Breast epithelium (tissue), 4 donors: ENCODE results near the gene NUB1. TPM values are rescaled to one million over a fixed set of nuclear protein-coding genes. Genes with fewer than 3 reads are reported as not detected.

Experiments used
- DNase-seq, 2 donors: peaks; one replicate each; pipeline ENCODE4 v3.0.0-alpha.2; 2019; ENCODE audit warnings: low spot score in 2 of 2
- H3K27ac ChIP-seq, 2 donors: fragments of 200-600 bp; sonication (generic) in 1 of 2; one replicate each; pipeline ENCODE4 v1.5.1; 2016 to 2019; ENCODE audit warnings: mild to moderate bottlenecking in 1 of 2
- H3K27me3 ChIP-seq, 2 donors: fragments of 200-600 bp; sonication (generic) in 1 of 2; one replicate each; pipeline versions ENCODE4 v1.5.1 to v1.6.0; 2017 to 2019; ENCODE audit warnings: control low read depth in 1 of 2, mild to moderate bottlenecking in 1 of 2
- H3K36me3 ChIP-seq: fragments of 200-600 bp; one replicate; pipeline ENCODE4 v1.5.1; 2019
- H3K4me1 ChIP-seq, 2 donors: fragments of 200-600 bp; sonication (generic); one replicate each; pipeline ENCODE4 v1.5.1; 2016 to 2019; ENCODE audit warnings: control low read depth in 1 of 2
- H3K4me3 ChIP-seq, 3 donors: fragments of 200-600 bp; sonication (generic); 1 replicate in 2 of 3; 2 replicates in 1 of 3; pipeline ENCODE4 v1.5.1; 2016 to 2019; ENCODE audit warnings: mild to moderate bottlenecking in 3 of 3, moderate library complexity in 2 of 3
- H3K9me3 ChIP-seq, 2 donors: fragments of 200-600 bp; sonication (generic) in 1 of 2; one replicate each; pipeline ENCODE4 v1.5.1; 2016 to 2019; ENCODE audit warnings: control low read depth in 1 of 2
- CTCF ChIP-seq, 3 donors: fragments of 450-650 bp; IDR thresholded peaks; one replicate each; pipeline ENCODE4 v1.5.1; 2016 to 2017; ENCODE audit warnings: antibody characterized with exemption in 3 of 3, mild to moderate bottlenecking in 3 of 3, moderate library complexity in 3 of 3
- POLR2A ChIP-seq: fragments of 450-650 bp; IDR thresholded peaks from one replicate; pipeline ENCODE4 v1.6.1; 2016; ENCODE audit warnings: antibody characterized with exemption, mild to moderate bottlenecking, moderate library complexity
- POLR2AphosphoS5 ChIP-seq, 3 donors: sonication (generic); formaldehyde crosslinking; IDR thresholded peaks; one replicate each; pipeline ENCODE4 v1.6.1; 2017; ENCODE audit warnings: antibody characterized with exemption in 3 of 3
- intact Hi-C: fragments of 100-400 bp; cut with DNase I; formaldehyde crosslinking; loops from one replicate; pipeline ENCODE4 v1.15.1; 2023; ENCODE audit warnings: low total_unique reads
- total RNA-seq, 3 donors: library from RNA; depleted of rRNA; stranded (reverse); fragments of >200 nt; gene quantifications; one replicate each; pipeline ENCODE4 v1.1.0, GENCODE V29; 2016

The NUB1 gene
- total RNA-seq, 3 donors from 2014 or later, result 61.9 to 71.7 (median 62.7) TPM

GRCh38 chr7:151425670-151426440 is 84.2 kb downstream of the NUB1 start:
- no peak for DNase-seq
- H3K4me1 ChIP-seq, result peaks cover 24 to 25% of the 10 kb centered on the region in 2 donors
- H3K9me3 ChIP-seq, result no peaks in the 10 kb centered on the region
- TF ChIP-seq POLR2A (no peak), POLR2AphosphoS5 (IDR thresholded peaks at IDR 0.05) (peak in 1 of 3 donors; percentile 33)
- H3K4me3 ChIP-seq, result peak overlapping the region in 1 of 3 donors; percentile 40
- H3K36me3 ChIP-seq, result no peaks in the 10 kb centered on the region
- H3K27me3 ChIP-seq, result no peaks in the 10 kb centered on the region
- peak overlapping the region; percentile 90 to 96 for H3K27ac ChIP-seq
- intact Hi-C loops, result no loop called here

GRCh38 chr7:151426441-151426903 is 84.9 kb downstream of the NUB1 start:
- Histone ChIP-seq H3K27me3 (no peaks in the 10 kb centered on the region), H3K36me3 (no peaks in the 10 kb centered on the region), H3K4me3 (peak overlapping the region in 1 of 3 donors; percentile 40), H3K27ac (peak overlapping the region; percentile 90 to 96), H3K9me3 (no peaks in the 10 kb centered on the region), H3K4me1 (peaks cover 24 to 25% of the 10 kb centered on the region in 2 donors)
- DNase-seq, result peak in 1 of 2 donors; percentile 87
- intact Hi-C loops, result no loop called here
- TF ChIP-seq POLR2A, result no peak
- TF ChIP-seq CTCF (IDR thresholded peaks at IDR 0.05), result no peak
- TF ChIP-seq POLR2AphosphoS5 (IDR thresholded peaks at IDR 0.05), result peak in 2 of 3 donors; percentile 61 to 75

GRCh38 chr7:151426904-151427704 is 85.5 kb downstream of the NUB1 start:
- intact Hi-C loops, result no loop called here
- H3K4me3 ChIP-seq, result peak overlapping the region in 1 of 3 donors; percentile 35
- no peaks in the 10 kb centered on the region for H3K9me3 ChIP-seq
- H3K36me3 ChIP-seq, result no peaks in the 10 kb centered on the region
- H3K4me1 ChIP-seq, result peaks cover 24 to 25% of the 10 kb centered on the region in 2 donors
- peak overlapping the region; percentile 90 to 96 for H3K27ac ChIP-seq
- TF ChIP-seq CTCF (IDR thresholded peaks at IDR 0.05) (no peak), POLR2AphosphoS5 (IDR thresholded peaks at IDR 0.05) (no peak), POLR2A (no peak)
- no peaks in the 10 kb centered on the region for H3K27me3 ChIP-seq
- DNase-seq, result no peak

GRCh38 chr7:151427705-151428377 is 86.2 kb downstream of the NUB1 start:
- Histone ChIP-seq H3K9me3 (no peaks in the 10 kb centered on the region), H3K36me3 (no peaks in the 10 kb centered on the region), H3K4me1 (peaks cover 24 to 25% of the 10 kb centered on the region in 2 donors), H3K27ac (peak overlapping the region; percentile 90 to 96), H3K4me3 (no peak overlapping the region), H3K27me3 (no peaks in the 10 kb centered on the region)
- no peak for DNase-seq
- intact Hi-C loops, result no loop called here
- no peak for TF ChIP-seq POLR2AphosphoS5 (IDR thresholded peaks at IDR 0.05)
- no peak for TF ChIP-seq POLR2A
- no peak for TF ChIP-seq CTCF (IDR thresholded peaks at IDR 0.05)

Other genes with a start within 250 kb of the NUB1 start
- not detected for gene GBX1, start 174.1 kb upstream of the NUB1 start, total RNA-seq
- gene ASB10, start 154.6 kb upstream of the NUB1 start, total RNA-seq, result not detected
- not detected for gene H2BK1, start 131.3 kb upstream of the NUB1 start, total RNA-seq
- gene ABCF2, start 114.6 kb upstream of the NUB1 start, total RNA-seq, result 10 to 100 TPM; 35.6 to 58.7 (median 42.2) TPM
- gene CHPF2, start 109.3 kb upstream of the NUB1 start, total RNA-seq, result 10 to 100 TPM; 24.5 to 40.6 (median 38.3) TPM
- gene SMARCD3, start 93.1 kb upstream of the NUB1 start, total RNA-seq, result 10 to 100 TPM; 21.3 to 69.5 (median 43.5) TPM
- 10 to 100 TPM; 15.5 to 61.5 (median 57.0) TPM for gene WDR86, start 68.2 kb downstream of the NUB1 start, total RNA-seq
- 1 to 10 TPM in 1 of 3 donors, under 1 TPM in 1, not detected in 1; 0.98 to 1.3 TPM for gene CRYGN, start 98.3 kb downstream of the NUB1 start, total RNA-seq
- gene RHEB, start 178.1 kb downstream of the NUB1 start, total RNA-seq, result 10 to 100 TPM; 89.3 to 99.3 (median 95.0) TPM